ENCODE measurements around the gene DUSP2. TPM values are rescaled to one million over a fixed set of nuclear protein-coding genes. Genes with fewer than 3 reads are reported as not detected.
A peak's percentile ranks its signal among the peaks of the same experiment; 100 is the strongest.

Gene DUSP2
- polyA plus RNA-seq, 3 donors: 48.4 to 392 (median 66.1) TPM

DNA sequence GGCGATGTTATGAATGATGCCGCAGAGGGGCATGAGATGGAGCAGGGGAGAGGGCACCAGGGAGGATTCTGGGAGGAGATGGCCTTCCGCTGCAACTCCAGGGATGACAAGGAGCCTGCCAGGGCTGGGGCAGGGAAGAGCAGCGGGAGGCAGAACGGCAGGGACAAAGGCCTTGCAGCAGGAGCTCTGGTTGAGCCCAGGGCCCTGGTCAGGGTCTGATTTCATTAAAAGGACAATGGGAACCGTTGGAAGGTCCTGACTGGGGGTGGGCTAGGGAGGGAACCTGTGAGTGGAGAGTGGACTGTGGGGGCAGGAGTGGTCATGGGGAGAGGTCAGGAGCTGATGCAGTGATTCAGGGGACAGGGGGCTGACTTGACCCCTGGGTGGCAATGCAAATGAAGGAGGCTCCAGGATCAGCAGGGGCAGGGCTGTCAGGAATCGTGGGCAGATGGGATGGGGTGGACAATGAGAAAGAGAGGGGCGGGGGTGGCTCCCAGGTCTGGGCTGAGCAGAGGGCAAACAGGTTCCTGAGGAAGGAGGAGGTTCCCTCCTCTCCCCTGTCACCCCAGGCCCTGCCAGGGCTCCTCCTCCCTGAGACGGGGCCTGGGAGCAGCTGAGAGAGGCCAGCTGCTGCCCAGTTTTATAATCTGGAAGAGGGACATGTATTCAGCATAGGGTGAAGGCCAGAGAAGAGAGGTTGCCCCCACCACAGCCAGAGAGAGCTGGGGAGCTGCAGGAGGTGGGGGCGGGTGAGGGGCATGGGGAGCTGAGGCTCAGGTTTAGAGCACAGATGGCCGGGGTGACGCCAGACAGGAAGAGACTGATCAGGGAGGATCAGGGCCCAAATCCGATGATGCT lies 7.3 kb upstream of the DUSP2 start:
- H3K9me3 Mint-ChIP-seq: no peaks in the 10 kb centered on the region
- peaks cover 23 to 24% of the 10 kb centered on the region in 2 donors for H3K4me1 ChIP-seq (ENCODE audit: control insufficient read depth in 1 of 2, insufficient read depth in 2 of 2, low read length in 2 of 2)

More for the DNA sequence above, 7.3 kb upstream of the DUSP2 start:
- H3K4me1 Mint-ChIP-seq: peaks cover 45% of the 10 kb centered on the region
- no peak for DNase-seq
- intact Hi-C loops (cut with micrococcal nuclease): no loop called here
- H3K9me3 ChIP-seq (replicated peaks in 1 of 2; ENCODE audit: control insufficient read depth in 1 of 2, insufficient read depth in 1 of 2, low read length in 2 of 2): no peaks in the 10 kb centered on the region
- H3K36me3 Mint-ChIP-seq: peaks cover 3 to 4% of the 10 kb centered on the region in 2 donors
- no peaks in the 10 kb centered on the region for H4K20me1 ChIP-seq (ENCODE audit: insufficient read depth, low read length)
- WGBS (ENCODE audit: insufficient coverage): 76% methylated on average over 10 of the region's 13 CpGs
- no peak overlapping the region for H3K4me3 ChIP-seq (replicated peaks in 1 of 3; ENCODE audit: low read depth in 2 of 3, low read length in 3 of 3)
- H3K36me3 ChIP-seq (replicated peaks in 1 of 2; ENCODE audit: control insufficient read depth in 1 of 2, insufficient read depth in 2 of 2, low read length in 2 of 2): no peaks in the 10 kb centered on the region
- peak overlapping the region in 4 of 7 donors; percentile 10 to 97 (median 58) for H3K27ac Mint-ChIP-seq
- H3K9ac ChIP-seq (ENCODE audit: insufficient read depth, low read length, poor library complexity, severe bottlenecking): no peak overlapping the region
- H3K79me2 ChIP-seq (ENCODE audit: insufficient read depth, low read length): no peaks in the 10 kb centered on the region
- H3K27ac ChIP-seq (ENCODE audit: low read depth in 1 of 2, low read length in 2 of 2): no peak overlapping the region
- H3K27me3 ChIP-seq (ENCODE audit: control insufficient read depth in 2 of 2, insufficient read depth in 2 of 2, low read length in 2 of 2): no peaks in the 10 kb centered on the region
- no peak overlapping the region for H3K4me2 ChIP-seq (replicated peaks; ENCODE audit: extremely low read depth, low read length, poor library complexity, severe bottlenecking)
- peak overlapping the region in 1 of 2 donors; percentile 39 for H3K4me3 Mint-ChIP-seq
- no peak for TF ChIP-seq CTCF (IDR thresholded peaks at IDR 0.05)
- peaks cover 2 to 6% (median 5%) of the 10 kb centered on the region in 3 donors for H3K27me3 Mint-ChIP-seq (ENCODE audit: low read depth in 3 of 3)
- H2AFZ ChIP-seq (ENCODE audit: insufficient read depth, low read depth, low read length, poor library complexity, severe bottlenecking): no peak overlapping the region
